ENCODE measurements around the gene GUCY1A2.
"Not testable (repeated sequence)": the region's sequence is repeated elsewhere in the genome, so short reads cannot be mapped to it uniquely, and the experiment has no call there.

Gene GUCY1A2

DNA sequence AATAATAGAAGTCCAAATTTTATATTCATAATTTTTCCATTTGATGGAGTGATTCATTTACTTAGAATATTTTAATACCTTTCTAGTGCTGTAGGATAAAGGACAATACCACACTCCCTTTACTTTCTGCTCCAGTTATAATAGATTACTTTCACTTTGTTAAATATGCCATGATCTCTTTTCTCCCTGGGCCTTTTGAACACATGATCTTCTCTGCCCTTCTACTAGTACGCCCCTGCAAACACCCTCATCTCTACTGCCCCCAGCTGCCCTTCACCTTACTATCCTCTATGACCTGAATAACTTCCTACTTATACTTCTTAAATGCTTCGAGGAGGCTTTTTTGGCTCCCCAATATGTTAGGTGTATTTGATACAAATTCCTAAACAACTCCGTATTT lies 177.3 kb downstream of the GUCY1A2 start:
- DNase-seq (ENCODE audit: low read depth in 2 of 2): no peak

DNA sequence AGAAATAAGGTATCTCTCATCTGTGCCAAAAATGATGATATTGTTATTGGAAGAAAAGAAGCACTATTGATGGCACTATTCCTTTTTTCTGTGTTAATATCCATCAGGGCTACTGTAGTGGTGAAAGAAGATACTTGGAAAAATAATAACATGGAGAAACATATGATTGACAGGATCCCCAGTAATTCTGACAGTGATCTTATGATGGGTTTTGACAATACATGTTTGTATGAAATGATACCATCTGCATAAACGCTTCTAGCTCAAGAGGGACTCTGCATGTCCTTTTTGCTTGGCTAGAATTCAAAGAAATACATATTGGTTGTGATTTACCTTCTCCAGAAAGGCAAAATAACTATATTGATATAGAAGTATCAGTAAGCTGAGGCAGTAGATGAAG lies 178.1 kb downstream of the GUCY1A2 start:
- DNase-seq (ENCODE audit: low read depth in 2 of 2): no peak

DNA sequence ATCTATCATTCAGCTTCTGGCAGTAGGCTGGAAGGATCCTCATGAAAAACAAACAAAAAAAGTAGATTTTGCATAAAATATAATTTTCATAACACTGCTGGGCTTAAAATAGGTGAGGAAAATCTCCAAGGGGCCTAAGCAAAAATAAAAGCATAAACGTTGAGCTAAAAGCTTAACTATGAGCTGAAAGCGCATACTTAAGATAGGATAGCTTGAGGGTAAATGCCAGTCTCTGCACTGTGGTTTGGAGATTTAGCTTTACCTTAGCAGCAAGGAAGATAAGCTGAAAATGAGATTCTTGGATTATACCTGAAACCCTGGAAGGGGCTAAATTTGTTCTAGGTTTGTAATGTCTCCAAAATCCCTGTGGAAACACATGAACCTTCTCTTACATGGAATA lies 183.7 kb downstream of the GUCY1A2 start:
- DNase-seq (ENCODE audit: low read depth in 2 of 2): no peak

DNA sequence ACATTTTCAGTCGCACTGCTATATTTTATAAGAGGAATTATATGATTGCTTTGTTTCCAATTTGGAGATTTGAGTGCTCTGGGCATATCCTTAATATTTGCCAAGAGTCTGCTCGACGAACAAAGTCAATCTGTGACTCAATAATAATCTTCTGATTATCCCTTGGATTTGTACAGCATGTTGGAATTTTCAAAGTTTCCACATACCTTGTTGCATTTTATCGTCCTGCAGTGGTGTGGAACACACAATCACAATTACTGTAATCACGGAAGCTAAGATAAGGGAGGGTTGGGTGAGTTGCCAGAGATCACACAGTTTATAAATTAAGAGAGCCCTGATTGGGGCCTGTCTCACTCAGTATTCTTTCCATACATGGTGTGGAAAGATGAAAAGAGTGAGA lies 189.3 kb downstream of the GUCY1A2 start:
- DNase-seq (ENCODE audit: low read depth in 2 of 2): no peak

DNA sequence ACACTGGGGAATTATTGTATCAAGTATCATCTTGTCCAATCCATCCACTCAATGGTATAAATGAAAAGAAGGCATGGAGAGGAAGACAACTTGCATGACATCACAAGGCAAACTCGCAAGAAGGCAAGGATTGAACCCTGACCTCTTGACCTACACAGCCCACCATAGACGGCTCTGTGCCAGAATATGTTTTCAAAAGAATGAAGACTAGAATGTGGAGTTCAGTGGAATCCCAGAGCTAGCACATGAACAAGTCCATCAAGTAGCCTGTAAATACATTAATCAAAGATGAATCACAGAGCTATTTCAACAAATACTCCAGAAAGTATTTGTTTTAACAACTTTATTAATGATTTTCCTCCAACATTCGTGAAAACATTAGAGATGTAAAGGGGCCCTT lies 189.7 kb downstream of the GUCY1A2 start:
- DNase-seq (ENCODE audit: low read depth in 2 of 2): no peak

DNA sequence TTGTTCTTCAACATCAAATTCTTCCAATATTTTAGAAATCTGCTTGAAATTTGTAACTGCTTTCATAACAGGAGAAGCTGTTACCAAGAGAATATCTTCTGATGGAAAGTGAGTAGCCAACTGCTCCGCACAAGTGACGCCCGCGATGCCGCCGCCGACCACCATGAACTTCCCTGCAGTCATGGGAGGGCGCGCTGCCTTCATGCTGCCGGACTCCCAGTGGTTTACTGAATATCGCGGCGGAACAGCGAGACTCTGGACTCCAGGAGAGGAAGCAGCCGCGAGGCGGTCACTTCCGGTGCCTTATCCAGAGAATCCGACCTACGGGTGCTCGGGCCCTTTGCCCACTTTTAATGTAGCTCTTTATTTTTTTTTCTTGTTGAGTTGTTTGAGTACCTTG lies 190.6 kb downstream of the GUCY1A2 start:
- no peak for DNase-seq (ENCODE audit: low read depth in 2 of 2)

DNA sequence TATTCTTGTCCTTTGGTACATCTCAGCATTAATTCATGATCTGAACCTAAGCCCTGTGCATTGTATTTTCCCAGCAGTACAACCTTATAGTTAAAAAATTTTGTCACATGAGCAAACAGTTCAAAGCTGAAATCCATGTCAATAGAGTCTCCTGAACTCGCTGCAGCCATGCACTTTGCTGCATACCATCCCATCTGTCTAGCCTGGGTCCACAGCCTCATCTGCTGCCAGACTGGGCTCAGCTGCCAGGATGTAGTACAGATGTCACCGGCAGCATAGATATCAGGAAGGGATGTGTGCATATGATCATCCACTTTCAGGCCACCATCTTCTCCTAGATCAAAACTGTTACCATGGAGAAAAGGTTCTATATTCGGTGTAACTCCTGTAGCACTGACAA lies 191.7 kb downstream of the GUCY1A2 start:
- DNase-seq (ENCODE audit: low read depth in 2 of 2): not testable (repeated sequence)

DNA sequence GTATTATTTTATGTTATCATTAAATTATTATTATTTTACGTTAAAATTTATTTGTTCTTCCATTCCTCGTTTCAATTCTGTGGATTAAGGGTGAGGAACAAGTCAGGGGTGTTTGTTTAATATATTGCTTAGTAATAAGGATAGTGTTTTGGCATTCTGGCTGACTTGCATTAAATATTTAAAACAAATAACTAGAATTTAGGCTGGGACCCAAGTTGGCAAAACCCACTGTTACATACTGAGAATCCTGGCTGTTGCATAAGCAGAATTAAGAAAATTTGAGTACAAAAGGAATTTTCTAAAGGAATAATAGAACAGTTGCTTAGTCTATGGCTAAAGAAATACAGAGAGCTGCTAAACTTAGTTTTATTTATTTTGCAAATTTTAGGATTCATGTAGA lies 196.4 kb downstream of the GUCY1A2 start:
- no peak for DNase-seq (ENCODE audit: low read depth in 2 of 2)

DNA sequence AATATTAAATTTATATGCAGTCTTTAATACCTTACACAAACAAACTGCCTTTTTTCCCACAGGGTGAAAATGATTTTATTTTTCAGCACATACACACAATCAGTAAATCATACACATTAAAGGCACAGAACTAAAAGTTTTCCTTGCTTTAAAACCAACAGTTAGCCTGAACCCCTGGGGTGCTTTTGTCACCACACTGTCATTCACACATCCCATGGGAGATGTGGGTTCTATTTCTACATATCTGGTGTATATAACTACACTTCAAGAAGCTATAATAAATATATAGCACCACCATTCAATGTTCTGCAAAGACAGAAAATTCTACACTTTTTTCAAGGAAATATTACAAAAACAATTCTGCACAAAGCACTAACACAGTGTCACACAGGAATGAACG lies 197.0 kb downstream of the GUCY1A2 start:
- no peak for DNase-seq (ENCODE audit: low read depth in 2 of 2)

DNA sequence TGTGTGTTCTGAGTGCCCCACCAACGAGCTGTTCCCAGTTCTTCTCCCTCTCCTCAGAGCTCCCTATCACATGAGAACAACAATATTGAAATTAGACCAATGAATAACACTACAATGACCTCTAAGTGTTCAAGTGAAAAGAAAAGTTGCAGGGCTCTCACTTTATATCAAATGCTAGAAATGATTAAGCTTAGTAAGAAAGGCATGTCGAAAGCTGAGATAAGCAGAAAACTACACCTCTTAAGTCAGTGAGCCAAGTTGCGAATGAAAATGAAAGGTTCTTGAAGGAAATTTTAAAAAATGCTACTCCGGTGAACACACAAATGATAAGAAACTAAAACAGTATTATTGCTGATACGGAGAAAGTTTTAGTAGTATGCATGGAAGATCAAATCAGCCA lies 199.8 kb downstream of the GUCY1A2 start:
- no peak for DNase-seq (ENCODE audit: low read depth in 2 of 2)

DNA sequence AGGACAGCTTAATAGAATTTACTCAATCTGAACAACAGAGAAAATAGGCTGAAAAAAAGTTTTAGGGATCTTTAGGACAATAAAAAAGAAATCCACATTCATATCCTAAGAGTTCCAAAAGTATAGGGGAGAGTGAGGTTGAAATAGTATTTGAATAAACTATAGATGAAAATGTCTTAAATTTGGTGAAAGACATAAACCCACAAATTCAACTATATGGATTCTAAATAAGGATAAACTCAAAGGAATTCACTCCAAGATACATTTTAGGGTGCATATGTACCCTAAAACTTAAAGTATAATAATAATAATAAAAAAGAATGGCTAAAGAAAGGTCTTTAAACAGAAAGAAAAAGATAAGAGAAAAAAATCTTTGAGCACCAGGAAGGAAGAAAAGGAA lies 203.1 kb downstream of the GUCY1A2 start:
- no peak for DNase-seq (ENCODE audit: low read depth in 2 of 2)

DNA sequence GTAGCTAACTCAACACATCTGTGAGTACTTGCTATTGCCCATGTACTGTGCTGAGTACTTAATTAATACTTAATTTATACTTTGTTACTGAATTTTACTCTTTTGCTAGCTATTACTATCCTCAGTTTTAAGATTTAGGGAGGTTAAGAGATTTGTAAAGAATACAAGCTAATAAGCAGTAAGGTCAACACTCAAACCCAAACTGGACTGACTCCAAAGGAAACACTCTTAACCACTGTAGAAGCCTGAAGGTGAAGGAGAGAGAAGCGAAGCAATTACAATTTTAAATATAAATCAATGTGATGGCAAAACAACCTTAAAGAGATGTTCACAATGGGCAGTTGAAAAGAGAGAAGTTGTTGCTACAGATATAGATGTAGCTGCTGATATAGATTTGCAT lies 204.5 kb downstream of the GUCY1A2 start:
- DNase-seq (ENCODE audit: low read depth in 2 of 2): no peak

DNA sequence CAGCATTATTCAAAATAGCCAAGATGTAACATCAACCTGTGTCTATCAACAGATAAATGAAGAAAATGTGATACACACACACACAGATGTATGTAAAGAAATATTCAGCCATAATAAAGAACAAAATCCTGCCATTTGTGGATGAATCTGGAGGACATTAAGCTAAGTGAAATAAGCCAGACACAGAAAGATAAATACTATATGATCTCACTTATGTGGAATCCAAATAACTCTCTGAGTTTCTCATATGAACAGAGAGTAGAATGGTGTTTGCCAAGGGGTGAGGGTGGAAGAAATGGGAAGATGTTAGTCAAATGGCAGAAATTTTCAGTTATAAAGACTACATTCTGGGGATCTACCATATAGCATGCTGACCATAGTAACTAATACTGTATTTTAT lies 224.2 kb downstream of the GUCY1A2 start:
- DNase-seq (ENCODE audit: low read depth in 2 of 2): no peak

DNA sequence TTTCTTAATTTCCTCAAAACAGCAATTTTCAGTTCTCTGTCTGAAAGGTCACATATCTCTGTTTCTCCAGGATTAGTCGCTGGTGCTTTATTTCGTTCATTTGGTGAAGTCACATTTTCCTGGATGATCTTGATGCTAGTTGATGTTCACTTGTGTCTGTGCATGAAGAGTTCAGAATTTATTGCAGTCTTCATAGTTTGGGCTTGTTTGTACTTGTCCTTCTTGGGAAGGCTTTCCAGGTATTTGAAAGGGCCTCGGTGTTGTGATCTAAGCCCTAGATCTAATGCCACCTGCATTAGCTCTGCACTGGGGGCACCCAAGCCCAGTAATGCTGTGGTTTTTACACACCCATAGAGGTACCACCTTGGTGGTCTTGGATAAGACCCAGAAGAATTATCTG lies 228.9 kb downstream of the GUCY1A2 start:
- no peak for DNase-seq (ENCODE audit: low read depth in 2 of 2)

DNA sequence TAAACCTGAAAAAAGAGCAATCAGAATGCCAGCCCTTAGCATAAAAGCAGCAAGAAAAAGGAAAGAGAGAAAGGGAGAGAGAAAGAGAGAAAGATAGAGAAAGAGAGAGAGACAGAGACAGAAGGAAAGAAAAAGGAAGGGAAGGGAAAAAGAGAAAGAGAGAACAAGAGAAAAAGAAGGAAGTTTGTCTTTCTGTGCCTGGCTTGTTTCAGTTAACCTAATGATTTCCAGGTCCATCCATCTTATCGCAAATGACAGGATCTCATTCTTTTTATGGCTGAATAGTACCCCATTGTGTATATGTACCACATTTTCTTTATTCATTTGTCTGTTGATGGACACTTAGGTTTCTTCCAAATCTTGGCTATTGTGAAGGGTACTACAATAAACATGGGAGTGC lies 230.8 kb downstream of the GUCY1A2 start:
- DNase-seq (ENCODE audit: low read depth in 2 of 2): no peak

DNA sequence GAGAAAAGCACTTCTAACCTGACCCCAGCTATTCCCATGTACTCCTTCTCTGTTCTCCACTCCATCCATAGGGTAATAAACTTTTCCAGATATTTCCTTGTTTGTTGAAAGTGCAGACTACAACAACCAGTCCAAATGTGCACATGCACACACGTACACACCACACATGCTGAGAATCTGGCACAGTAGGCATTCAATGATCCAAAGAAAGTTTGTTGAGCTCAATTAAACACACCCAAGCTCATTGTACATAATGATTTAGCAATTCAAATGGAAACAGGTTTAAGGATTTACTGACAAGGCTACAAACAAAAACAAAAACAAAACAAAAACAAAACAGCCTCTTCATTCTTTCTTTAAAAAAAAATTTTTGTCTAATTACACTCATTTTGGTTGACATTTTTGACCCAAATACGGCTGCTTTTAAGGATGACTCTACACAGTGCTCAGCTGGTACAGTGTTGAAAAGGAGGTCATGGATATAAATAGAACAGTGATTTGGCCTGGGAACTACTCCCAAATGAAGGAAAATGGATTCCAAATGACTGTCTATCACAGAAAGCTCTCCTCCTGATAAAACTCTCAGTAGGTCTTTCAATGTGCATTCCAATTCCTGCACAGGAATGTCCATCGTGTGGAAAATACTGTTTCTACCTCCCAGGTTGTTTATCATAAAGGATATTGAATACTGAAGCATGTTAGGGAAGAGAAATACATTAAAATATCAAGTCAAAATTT lies 232.2 kb downstream of the GUCY1A2 start:
- DNase-seq (ENCODE audit: low read depth in 2 of 2): no peak

DNA sequence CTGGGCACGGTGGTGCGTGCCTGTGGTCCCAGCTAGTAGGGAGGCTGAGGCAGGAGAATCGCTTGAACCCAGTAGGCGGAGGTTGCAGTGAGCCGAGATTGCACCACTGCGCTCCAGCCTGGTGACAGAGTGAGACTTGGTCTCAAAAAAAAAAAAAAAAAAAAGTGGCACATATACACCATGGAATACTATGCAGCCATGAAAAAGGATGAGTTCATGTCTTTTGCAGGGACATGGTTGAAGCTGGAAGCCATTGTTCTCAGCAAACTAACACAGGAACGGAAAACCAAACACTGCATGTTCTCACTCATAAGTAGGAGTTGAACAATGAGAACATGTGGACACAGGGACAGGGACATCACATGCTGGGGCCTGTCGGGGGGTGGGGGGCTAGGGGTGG lies 241.0 kb downstream of the GUCY1A2 start:
- DNase-seq (ENCODE audit: low read depth in 2 of 2): not testable (repeated sequence)

DNA sequence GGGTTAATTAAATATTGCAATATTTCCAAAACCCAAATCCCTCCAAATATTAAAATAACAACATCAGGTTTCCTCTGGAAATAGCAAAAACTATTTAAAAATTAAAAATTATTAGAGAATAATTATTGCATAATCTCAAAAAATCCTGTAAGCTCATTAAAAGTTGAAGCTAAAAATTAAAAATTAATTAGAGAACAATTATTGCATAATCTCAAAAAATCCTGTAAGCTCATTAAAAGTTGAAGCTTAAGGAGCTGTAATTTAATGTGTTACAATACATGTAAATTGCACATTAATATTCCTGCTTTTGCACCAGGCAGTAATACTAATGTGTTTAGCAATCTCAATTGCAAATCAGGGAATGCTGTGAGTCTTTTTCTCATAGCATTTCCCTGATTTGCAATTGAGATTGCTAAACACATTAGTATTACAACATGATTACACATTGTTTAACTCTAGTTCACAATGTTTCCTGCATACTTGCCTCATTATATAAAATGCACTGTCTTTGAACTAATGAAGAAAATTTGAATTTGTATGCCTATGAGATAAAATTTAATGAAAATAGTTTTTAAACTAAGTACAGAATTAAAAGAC lies 247.7 kb downstream of the GUCY1A2 start:
- DNase-seq (ENCODE audit: low read depth in 2 of 2): no peak

DNA sequence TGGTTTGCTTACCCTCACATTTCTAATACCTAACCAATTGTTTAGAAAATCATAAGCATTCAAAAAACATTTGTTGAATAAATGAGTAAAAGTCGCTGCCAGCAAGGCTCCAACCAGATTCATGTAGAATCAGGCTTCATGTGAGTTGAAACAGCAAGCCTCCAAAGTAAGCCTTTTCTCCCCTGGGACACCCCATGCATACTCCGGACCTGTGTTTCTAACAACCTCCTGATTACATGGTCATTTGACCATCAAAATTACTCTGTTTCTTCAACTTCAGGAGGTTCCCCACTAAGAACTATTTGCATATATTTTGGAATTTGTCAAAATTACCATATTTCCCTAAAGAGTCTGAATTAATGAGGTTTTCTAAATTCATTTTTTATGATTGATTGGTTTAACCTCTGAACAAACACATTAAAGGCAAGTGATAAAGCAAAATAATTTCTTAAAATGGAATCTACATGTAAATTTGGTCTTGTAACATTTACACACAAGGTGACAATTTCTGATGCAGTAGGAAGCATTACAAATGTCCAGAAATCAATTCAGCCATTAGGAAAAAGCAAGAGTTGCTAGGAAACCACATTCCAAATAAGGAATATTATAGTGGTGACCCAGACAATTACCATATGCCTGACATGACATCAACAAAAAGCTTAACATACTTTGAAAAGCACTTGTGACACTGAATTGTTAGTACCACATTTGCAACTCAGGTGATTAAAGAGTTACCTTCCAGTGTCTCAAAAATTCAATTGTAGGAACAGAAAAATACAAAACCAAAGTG lies 252.6 kb downstream of the GUCY1A2 start:
- no peak for DNase-seq (ENCODE audit: low read depth in 2 of 2)

DNA sequence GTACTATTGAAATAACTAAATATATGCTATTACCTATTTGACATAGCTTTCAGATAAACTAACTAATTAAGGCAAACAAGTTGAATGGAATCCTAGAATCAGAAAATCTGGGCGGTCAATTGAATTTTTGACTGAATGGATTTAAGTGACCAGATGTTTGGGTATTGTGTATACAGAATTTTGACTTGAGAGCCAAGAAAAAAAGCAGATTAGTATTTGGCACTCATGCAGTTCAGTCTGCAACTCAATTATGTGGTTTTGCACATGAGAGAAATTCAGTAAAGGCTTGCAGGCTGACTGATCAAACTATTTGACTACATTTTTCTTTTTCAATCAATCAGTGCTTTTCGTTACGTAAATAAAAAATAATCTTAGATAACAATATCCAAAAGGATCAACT lies 254.8 kb downstream of the GUCY1A2 start:
- DNase-seq (ENCODE audit: low read depth in 2 of 2): no peak

DNA sequence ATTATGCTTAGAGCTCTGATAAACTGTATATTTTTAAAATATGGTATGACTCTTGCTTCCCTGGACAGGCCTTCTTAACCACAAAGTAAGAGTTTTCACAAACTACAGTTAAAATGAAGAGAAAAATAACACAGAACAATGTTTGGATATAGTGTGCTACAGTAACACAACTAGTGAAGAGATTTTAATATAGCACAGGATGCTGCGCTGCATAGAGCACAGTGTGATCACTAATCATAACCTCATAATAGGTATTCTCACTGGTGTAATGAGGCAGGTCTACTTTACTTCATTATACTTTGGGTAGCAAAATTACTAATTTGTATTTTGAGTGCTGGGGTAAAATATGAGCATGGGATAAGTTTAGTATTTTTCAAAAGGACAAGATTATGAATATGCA lies 256.5 kb downstream of the GUCY1A2 start:
- no peak for DNase-seq (ENCODE audit: low read depth in 2 of 2)

DNA sequence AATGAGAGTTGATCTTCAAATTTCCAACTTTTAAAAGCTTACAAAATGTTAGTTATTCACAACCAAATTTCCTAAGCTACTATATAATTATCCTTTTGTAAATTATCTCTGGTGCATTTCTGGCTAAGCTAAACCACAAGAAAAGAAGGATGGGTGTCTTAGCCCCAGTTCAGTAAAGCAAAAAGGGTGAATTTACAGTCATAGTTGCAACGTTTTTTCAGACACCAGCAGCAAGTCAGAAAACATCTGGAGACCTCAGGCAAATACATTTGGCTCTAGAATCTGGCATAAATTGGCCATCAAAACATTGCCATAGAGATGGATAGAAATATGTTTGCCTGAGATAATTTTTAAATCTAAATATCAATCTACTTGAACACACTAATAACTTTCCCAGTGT lies 257.0 kb downstream of the GUCY1A2 start:
- no peak for DNase-seq (ENCODE audit: low read depth in 2 of 2)

DNA sequence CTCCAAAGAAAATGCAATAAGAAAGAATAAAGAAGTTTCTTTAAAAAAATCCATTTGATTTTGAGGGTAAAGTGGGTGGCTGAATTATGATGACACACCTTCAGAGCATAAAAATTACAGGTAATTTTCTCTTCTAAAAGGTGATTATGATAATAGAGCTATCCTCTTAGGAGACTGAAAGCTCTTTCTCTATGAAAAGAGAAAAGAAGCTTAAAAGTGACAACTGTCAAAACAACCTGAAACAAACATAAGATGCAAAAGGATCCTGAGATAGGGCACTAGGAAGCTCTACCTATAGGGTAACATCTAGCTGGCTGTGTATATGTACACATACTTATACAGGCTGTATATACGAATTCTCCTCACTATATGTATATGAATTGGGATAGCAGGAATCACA lies 270.2 kb downstream of the GUCY1A2 start:
- DNase-seq (ENCODE audit: low read depth in 2 of 2): no peak
